ENCODE data around the gene NSUN2.

NSUN2 gene

DNA sequence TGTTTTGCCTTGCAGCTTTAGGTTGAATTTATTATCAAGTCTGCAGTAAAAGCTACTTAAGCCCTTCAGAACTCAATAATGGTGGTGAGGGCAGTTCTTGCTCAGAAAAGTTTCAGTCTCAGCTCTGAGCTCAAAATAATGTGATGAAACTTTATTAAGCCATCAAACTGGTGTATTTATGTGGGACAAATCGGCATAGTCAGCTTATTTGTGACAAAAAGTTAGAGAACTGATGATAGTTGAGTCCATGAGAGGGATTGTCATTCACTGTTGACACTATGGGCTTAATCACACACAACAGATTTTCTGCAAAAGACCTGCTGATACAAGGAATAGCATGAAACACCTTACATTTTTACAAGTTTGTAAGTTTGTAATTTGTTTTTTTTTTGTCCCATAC lies 9.8 kb upstream of the NSUN2 start:
- no peak for DNase-seq

DNA sequence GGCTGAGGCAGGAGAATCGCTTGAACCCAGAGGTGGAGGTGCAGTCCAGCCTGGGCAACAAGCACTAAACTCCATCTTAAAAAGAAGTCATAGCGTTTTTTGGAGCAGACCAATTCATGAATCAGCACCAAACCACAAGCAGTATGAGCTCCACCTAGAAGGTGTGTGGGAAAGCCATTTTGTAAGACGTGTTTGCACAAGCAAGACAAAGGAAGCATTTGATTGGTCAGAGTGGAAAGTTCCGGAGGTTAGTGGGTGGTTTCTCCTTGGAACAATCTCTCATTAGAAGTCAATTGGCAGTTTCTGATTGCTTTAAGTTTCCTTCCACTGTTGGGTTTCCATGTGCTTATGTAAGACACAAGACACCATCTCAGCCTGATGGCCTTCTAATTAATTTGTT lies 5.4 kb upstream of the NSUN2 start:
- no peak for DNase-seq

DNA sequence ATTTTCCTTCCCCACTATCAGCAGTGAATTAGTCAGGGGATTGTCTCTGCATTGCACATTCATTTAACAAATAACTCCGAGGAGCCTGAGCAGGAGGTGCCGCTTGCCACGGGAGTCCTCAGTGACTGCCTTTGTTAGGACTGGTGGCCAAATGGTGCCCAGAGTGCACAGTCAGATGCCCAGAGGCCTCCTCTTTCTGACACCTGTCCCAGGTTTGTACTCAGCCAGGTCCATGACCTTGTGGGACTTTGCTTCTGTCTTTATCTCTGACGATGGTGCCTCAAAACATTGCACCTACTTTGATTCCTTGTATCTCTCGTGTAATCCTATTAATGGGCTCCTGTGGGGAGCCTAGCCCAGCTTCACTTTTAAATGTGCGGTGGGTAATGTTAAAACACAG lies 4.7 kb upstream of the NSUN2 start:
- DNase-seq = no peak

DNA sequence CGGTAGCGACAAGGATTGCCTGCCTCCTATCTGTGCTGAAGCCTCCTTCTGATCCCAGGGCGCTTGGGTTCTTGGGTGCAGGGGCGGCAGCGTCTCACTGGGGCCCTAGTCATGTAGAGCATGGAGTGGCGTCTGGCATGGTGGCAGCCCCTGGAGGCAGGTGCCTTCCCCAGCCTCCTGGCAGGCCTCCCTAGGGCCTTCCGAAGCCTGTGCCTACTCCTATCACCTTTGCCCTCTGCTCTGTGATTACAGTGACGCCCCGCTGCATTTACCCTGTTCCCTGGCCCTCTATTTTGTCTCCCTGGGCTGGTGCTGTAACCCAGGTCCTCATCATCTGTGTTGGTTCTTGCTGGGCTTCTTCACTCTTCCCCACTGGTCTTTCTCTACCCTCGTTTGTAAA lies 4.2 kb upstream of the NSUN2 start:
- DNase-seq = no peak

DNA sequence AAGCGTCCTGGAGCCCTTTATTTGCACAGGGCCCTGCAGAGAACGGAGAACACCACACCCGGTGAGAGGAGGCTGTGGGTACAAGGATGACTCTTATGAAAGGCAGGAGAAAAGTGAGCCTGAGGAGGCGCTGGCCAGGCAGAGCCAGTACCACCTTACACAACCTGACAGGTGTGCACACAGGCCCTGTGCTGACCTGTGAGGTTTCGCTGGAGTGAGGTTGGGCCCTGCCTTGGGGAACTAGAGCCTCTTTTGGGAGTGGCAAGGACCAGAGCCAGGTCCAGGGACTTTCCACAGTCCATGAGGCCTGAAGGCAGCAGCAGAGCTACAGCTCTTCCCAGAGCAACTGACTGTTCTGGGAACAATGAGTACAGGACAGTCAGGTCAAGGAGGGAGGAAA lies 3.4 kb upstream of the NSUN2 start:
- DNase-seq = no peak

DNA sequence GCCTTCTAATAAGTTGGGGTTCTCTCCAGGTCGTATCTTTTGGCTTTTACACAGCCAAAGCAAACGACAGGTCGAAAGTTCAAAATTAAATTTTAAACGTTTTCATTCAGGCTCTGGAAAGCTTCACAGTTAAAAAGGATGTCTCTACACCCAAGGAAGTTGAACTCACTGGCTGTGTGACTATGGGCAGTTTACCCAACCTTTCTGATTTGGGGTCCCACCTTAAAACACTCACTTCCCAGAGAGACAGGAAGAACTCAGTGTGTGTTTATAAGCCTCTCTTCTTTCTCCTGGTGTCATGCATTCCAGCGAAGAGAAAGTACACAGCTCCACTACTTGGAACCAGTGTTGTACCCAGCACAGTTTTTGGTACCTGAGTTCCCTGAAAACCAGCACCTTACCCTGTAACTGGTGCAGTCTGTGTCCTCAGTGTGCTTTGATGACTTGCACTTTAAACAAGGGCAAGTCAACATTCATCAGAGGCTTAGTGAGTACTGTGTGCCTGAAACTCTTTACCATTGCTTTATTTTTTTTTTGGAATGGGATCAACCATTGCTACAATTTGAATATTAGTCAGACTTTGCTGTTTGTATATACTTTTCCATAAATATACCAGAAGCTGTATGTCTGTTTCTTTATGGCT lies 2.1 kb upstream of the NSUN2 start:
- no peak for DNase-seq

DNA sequence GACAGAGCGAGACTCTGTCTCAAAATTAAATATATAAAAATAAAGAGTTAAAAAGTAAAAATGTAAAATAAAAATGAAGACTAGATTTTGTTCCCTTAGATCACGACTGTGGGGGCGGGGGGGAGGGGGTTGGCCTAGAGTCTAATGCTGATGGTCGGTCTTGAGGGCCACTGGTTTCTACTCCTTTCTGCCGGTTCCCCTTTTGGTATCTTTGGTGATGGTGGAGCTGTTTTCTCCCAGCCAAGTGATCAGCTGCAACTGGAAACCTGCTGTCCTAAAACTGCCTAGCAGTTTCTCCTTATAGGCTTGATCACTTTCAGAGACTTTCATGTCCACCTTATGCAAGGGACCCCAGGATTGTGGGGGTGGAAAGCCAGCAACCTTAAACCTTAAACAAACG lies 1.5 kb upstream of the NSUN2 start:
- DNase-seq = peak in 1 of 2 donors; percentile 9

DNA sequence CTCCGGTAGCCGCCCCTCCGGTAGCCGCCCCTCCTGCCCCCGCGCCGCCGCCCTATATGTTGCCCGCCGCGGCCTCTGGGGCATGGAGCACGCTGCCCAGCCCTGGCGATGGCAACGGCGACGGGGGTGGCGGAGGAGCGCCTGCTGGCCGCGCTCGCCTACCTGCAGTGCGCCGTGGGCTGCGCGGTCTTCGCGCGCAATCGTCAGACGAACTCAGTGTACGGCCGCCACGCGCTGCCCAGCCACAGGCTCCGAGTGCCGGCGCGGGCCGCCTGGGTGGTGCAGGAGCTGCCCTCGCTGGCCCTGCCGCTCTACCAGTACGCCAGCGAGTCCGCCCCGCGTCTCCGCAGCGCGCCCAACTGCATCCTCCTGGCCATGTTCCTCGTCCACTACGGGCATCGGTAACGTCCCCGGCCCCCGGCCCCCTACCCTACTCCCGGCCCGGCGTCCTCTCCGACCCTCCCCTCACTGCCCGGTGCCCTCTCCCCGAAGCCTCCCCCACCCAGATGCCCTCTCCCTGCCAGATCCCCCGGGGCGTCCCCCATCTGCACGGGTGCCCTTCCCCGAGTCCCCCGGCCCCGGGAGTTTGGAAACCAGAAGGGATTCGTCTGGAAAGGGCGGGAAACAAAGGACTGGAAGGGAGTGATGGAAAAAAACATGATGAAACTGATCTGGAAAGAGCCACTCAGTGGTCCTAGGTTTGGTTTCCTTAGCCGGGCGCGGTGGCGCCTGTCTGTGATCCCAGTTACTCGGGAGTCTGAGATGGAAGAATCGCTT lies 813 bp upstream of the NSUN2 start:
- no peak for DNase-seq

DNA sequence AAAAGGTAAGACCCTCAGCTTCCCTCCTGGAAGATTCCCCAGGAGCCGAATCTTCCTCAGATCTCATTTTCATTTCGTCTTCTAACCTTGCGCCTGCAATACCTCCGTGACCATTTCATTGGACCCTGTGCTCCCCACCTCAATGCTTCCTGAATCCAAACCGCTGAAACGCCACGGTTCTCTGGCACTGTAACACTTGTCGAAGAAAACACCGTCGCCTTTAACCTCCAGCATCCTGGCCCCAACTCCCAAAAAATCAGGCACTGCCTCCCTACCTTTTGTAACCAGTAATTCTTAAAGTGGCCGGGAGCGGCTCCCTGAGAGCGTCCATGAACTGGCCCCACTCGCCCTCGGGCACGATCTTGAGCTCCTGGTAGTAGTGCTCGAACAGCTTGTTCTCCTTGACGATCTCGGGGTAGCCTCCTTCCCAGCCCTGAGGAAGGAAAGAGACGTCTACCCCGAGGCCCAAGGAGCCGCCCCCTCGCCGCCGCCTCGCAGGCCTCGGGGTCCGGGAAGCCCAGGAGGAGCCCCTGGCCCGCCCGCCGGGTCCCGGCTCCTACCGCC lies 438 bp downstream of the NSUN2 start:
- no peak for DNase-seq

DNA sequence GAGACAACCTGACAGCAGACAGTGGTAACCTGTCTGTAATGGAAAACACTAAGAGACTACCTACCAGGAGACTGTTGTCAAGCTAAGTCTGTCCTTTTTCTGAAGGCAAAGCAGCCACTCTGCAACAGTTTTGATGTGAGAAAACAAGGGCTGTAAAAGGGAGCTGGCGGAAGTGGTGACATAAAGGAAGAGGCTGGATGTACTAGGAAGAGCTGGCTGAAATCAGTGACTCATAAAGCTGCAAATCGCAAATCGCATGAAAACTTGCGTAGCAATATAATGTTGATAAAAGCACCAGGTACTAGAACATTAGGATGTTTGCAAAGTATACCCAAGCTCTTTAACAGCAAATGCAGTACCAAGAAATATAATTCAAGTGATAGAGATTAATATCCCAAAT lies 1.4 kb downstream of the NSUN2 start:
- DNase-seq = no peak

DNA sequence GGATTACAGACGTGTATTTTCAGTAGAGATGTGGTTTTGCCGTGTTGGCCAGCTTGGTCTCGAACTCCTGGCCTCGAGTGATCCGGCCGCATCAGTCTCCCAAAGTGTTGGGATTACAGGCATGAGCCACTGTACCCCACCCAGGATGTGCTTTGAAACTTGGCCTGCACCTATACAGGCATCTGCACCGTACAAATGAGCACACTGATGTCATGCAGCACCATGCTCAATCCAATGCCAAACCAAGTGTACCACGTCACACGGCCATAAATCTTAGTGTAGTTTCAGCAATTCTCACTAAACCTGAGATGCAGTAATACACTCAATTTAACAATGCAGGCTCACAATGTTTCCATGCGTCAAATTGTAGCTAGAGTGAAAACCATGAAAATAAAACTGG lies 6.3 kb downstream of the NSUN2 start:
- no peak for DNase-seq

DNA sequence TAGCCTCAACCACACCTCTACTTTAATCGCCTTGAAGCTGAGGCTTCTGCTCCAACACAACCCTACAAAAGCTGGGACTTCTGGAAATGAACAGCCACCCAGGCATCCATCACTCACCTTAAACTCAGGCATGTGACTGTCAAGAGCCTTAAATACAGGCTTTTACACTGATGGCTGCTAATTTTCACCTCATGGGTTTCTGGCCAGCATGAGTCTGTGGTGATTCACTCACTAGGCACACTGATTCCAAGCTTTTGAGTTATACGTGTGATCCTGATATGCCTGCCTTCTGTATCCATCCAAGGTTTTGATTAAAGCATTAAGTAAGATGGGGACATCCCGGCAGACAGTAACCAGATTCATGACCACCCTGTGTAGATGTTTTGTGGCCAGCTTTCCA lies 8.9 kb downstream of the NSUN2 start:
- no peak for DNase-seq

DNA sequence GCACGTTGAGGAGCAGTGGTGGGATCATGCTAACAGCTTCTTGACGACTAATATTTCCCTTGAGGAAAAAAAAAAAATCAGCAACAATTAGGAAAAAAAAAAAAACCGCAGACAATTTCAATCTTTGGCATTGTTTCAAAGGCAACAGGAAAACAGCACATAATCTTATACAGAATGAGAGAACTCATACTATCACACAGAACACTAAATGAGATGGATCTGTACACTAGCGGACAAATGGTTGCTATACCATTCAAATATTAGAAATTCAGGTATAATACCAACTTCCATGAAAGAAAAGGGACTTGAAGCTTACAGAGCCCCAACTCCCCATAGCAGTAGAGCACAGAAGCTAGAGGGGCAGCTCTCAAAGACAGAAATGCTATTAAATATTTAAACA lies 9.6 kb downstream of the NSUN2 start:
- no peak for DNase-seq

DNA sequence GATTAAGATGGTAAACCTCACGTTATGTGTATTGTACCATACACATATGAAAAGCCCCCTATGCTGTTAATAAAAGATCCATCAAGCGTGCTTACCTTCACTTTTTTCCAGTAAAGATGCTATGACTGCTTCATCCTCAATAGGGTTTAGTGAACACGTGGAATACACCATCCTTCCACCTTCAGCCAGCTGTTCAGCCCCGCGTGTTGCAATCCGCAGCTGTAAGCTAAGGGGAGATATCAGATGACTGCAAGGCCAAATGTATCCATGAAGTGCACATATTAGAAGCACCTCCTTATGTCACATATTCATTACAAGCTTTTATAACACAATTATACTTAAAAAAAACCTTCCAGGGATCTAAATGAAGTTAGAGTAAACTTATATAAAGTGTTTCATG lies 16.2 kb downstream of the NSUN2 start:
- DNase-seq = no peak

DNA sequence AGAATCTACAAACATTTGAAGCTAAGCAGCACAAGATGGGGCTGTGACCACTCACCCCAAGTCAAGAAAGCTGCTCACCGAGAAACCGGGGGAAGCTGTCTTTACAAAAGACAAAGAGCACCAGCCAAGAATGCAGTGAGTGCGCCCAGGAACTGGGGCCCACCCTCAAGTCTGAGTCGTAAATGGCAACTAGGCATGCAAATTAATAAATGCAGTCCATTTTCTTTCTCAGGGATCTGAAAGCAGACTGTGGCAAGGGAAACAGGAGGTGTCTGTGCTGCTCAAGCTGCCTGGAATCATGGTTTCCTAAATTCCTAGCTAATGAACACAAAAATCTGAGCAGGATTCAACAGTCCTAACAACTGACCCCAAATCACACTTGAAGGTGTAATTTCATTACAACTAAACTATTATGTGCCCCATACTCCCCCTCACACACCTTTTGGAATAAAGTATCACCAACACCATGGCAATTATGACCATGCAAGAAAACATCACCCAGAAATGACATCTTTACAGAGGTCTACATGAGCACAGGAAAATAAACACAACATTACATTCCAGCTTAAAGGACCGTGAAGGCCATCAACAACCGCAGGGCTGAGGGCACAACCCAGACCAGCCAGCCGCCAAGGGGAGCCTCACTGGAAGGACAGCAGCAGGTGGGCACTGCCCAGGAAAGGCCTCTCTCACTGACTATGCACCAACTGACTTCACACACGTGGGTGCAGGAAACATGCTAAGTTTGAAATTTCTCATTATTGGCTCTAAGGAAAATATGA lies 17.6 kb downstream of the NSUN2 start:
- no peak for DNase-seq

DNA sequence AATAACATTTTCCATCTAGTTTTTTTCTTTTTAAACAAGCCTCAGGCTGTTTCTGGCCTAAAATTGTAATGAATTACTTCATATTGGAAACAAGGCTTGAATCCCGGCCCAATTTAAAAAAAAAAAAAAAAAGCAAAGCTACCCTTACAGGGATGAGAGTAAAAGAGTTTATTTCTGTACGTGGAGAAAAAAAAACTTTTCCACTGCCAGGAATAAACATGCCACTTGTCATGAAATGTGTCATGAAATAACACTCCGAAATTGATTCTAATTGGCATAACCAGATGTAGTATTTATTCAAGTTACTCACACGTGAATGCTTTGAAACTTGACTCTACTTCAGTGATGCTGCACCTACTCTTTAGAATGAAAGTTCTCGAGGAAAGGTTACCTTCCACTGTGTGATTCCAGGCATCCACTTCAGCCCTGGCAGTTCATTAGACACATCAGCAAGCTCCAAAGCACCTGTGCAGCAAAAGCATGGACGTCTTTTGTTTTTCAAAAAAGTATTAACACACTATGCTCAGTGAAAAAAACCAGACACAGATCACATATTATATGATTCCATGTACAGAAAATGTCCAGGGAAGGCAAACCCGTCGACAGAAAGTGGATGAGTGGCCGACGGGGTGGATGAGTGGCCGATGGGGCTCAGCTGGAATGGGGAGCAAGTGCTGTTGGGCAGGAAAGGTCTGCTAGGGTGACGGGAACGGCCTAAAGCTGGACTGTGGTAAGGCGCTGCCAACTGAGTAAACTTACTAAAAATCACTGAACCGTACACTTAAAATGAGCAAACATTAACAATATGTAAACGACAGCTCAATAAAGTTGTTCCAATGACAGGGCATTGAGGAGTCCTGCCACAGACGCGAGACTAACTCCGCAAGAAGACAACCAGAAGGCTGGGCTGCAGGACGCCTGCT lies 21.2 kb downstream of the NSUN2 start:
- DNase-seq = no peak

DNA sequence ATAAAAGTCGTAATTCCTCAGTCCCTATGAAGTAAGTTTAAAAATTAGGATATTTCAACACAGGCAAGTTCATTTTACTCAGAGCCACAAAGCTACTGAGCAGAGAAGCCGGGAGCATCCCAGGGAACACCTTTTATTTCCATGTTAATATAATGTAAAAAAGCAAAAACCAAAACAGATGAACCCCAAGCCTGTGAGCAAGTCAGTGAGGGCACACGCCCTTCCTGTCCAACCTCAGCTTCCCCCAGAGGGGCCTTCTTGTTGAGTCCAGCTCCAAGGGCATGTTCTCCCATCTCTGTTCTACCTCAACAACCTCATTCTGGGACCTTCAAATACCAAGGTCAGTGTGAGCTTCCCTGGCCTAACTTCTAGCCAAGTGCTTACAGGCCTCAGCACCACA lies 24.8 kb downstream of the NSUN2 start:
- no peak for DNase-seq

DNA sequence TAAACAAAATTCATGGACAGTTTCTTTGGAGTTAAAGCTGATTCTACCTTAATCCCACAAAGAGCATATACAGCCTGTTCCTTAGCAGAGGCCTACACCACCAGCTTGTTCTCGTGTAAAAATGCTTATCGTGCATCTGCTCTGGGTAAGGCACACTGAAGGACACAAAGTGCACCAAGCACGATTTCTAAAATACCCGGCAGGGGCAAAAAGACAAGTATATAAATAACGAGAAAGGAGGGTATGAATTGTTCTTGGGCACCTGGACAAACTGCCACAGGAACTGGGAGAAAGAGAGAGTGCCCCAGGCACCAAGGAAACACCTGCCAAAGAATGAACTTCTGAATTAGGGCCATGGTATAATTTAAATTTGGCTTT lies 25.3 kb downstream of the NSUN2 start:
- no peak for DNase-seq

DNA sequence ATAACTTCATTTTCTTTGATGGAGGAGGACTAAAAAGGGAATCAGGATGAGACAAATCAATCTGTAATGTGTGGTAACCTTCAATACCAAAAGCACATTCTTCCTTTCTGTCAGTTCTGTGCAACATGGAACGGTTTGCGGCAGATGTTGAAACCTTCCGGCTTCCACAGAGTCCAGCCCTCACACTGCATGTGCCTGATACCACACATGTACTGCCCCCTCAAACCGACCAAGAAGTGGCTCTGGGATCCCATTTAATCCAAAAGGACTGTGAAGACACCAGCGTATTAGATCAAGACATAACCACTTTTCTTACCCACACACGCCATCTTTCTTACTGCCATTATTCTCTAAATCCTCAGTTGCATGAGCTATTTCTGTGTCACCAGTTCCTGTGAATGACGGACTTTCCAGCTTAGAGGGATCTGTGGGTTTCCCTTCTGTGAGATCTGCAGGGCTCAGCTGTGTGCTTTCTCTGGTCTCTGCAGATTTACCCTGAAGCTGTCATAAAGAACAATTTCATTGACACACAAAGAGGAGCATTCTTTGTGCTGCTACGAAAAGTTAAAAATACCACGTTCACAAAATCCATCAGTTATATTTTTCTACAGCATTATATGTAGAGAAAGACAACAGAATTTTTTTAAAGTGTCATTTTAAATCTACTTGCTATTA lies 25.8 kb downstream of the NSUN2 start:
- DNase-seq = no peak

DNA sequence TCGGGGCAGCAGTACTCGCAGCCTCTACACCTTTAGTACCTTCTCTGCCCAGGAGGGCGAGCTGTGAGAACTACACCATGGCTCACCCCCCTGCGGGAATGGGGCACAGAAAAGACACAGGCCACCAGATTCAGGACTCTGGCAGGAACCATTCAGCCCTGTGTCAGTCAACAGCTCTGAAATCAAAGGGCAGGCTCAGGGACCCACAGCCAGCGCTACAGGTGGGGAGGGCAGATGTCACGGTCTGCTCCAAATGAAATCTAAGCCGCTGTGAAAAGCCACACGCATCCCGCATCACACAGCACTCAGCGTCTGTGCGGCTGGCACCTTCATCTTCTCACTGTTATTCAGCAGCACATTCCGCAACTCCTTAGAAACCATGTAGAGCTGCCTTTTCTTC lies 27.9 kb downstream of the NSUN2 start:
- no peak for DNase-seq

DNA sequence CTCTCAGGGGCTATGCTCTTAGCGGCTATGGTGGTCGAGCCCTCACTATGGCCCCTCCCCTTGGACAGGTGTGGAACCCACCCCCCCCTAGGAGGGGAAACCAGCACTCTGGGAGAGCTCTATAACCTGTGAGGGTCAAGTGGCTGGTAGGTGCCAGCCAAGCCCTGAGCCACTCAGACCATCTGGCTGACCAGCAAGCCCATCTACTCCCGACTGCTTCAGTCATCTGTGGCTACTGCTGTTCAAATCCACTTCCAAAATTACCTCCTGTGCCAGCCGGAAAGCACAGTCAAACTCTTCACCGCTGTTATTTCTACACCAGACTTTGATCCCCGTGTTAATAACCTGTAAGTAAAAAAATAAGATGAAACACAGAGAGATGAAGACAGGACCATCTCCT lies 28.5 kb downstream of the NSUN2 start:
- no peak for DNase-seq

DNA sequence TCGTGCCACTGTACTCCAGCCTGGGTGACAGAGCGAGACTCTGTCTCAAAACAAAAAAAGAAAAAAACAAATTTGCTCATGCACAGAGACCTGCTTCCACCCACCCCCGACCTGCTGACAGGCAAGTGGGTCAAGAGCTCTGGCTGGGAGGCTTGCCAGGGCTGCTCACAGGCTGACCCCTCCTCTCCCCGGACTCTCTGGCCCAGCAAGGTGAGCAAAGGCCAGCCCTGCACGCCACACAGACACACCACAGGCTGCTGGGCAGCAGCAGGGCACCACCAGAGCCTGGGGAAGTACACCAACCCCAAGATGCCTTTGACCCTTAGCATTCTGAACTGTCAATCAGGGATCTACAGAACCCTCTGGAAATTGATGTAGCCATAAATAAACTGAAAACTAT lies 29.2 kb downstream of the NSUN2 start:
- no peak for DNase-seq
